RWPE1 (cell line): ENCODE measurements around the gene ICE2.
"Not testable (repeated sequence)": the region's sequence is repeated elsewhere in the genome, so short reads cannot be mapped to it uniquely, and the experiment has no call there.

Experiments used
- CTCF ChIA-PET: fragments of 350-600 bp; sonication (Branson Sonifier 250); formaldehyde crosslinking; extraction: SDS; loops from one replicate; lab custom pipeline; 2021; lab: Yijun Ruan, JAX
- POLR2A ChIA-PET: fragments of 400-600 bp; formaldehyde crosslinking; extraction: SDS; loops from one replicate; lab custom pipeline; 2020; ENCODE audit warnings: antibody characterized with exemption; ENCODE audit not compliant: low non-redundant PET; lab: Yijun Ruan, JAX
- DNase-seq: peaks from one replicate; pipeline ENCODE4 v3.0.0; 2012; ENCODE audit warnings: low spot score
- H3K27ac ChIP-seq: fragments of 450-650 bp; 2 replicates; pipeline ENCODE4 v1.5.1; 2017
- CTCF ChIP-seq: fragments of 450-650 bp; conservative IDR thresholded peaks from 2 replicates; pipeline ENCODE4 v1.5.1; 2017; ENCODE audit warnings: low read depth, mild to moderate bottlenecking

ICE2 gene

GRCh38 chr15:60418096-60418495 is 60.8 kb downstream of the ICE2 start:
- no peak for TF ChIP-seq CTCF
- no peak for DNase-seq
- POLR2A ChIA-PET: no interaction called here
- H3K27ac ChIP-seq: no peak overlapping the region
- CTCF ChIA-PET: interaction anchor here (0.9 kb wide), 1 partner anchor 14 kb away, joined by 3 read pairs; no protein-coding TSS in a partner anchor

GRCh38 chr15:60417112-60417511 is 61.8 kb downstream of the ICE2 start:
- TF ChIP-seq CTCF: no peak

GRCh38 chr15:60416484-60416883 is 62.5 kb downstream of the ICE2 start:
- no peak for TF ChIP-seq CTCF
- DNase-seq: no peak
- H3K27ac ChIP-seq: no peak overlapping the region
- CTCF ChIA-PET: interaction anchor here (0.6 kb wide), 1 partner anchor 17 kb away, joined by 4 read pairs; no protein-coding TSS in a partner anchor
- POLR2A ChIA-PET: no interaction called here

More at GRCh38 chr15:60417112-60417511, 61.8 kb downstream of the ICE2 start:
- DNase-seq: no peak
- POLR2A ChIA-PET: no interaction called here
- CTCF ChIA-PET: no interaction called here
- H3K27ac ChIP-seq: no peak overlapping the region

- DNase-seq: peak; percentile 78
- ChIA-PET CTCF (interaction anchor here (0.6 to 1.1 kb wide), 2 partner anchors 38 to 54 kb away, joined by 3 to 4 read pairs; no protein-coding TSS in a partner anchor), POLR2A (interaction anchor here (0.7 kb wide), 1 partner anchor 18 kb away, joined by 4 read pairs; no protein-coding TSS in a partner anchor)
- TF ChIP-seq CTCF: no peak
- H3K27ac ChIP-seq: peak overlapping the region; percentile 78
These were observed 64.8 kb downstream of the ICE2 start for GRCh38 chr15:60414016-60414682.

GRCh38 chr15:60413231-60413824 is 65.6 kb downstream of the ICE2 start:
- no peak for DNase-seq
- peak overlapping the region; percentile 42 for H3K27ac ChIP-seq
- POLR2A ChIA-PET: interaction anchor here (0.7 kb wide), 1 partner anchor 18 kb away, joined by 4 read pairs; no protein-coding TSS in a partner anchor
- CTCF ChIA-PET: interaction anchor here (0.6 to 1.1 kb wide), 3 partner anchors 39 to 714 kb away, joined by 3 to 4 read pairs (median 3); no protein-coding TSS in a partner anchor
- TF ChIP-seq CTCF: no peak

- peak overlapping the region; percentile 42 for H3K27ac ChIP-seq
- DNase-seq, POLR2A ChIA-PET: not testable (repeated sequence)
- CTCF ChIA-PET: interaction anchor here (0.6 to 0.7 kb wide), 2 partner anchors 49 to 714 kb away, joined by 3 read pairs; no protein-coding TSS in a partner anchor
These were observed 66.1 kb downstream of the ICE2 start for GRCh38 chr15:60412807-60413206.
